Cortex of kidney (tissue), 1 donor: ENCODE measurements around the gene ELP1.
"Not testable (repeated sequence)": the region's sequence is repeated elsewhere in the genome, so short reads cannot be mapped to it uniquely, and the experiment has no call there.

ENCODE experiments used
- DNase-seq: peaks from one replicate; lab custom pipeline; 2025; lab: John Stamatoyannopoulos, UW

The ELP1 gene

DNA sequence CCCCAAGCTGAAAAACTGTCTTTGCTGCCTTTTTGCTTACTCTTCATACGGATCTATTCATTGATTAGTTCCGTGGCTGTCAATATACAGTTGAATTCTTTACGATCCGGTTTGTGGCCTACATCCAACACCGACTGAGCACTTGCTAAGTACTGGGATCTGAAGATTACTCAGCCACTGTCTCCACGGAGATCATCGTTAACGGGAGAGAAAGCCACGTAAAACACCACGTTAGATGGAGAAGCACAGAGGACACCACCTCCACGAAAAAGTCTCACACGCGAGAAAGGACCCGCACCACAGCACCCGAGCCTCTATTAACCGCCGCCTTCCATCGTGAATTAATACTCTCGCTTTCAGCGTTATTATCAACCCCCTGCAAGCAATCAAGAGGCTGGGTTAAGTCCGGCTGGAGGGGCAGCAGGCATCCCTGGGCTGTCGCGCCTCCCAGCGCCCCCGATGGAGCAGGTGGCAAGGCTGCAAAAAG lies 650 bp downstream of the ELP1 start:
- no peak for DNase-seq

DNA sequence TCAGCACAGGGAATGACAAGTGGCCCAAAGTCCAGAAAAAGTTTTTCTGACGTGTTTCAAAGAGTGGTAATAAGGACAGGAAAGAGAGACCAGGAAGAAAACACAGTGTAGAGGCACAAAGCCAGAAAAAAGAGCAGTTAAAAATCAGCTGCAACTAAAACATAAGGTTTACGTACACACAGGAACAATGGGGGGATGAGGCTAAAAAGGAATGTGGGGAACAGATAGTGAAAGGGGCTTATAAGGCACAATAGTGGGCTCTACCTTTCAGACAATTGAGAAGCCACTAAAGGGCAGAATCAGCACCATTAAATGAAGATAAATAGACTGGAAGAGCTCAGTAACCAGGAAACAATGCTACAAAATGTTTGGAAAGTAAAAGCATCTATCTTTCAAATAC lies 5.5 kb downstream of the ELP1 start:
- DNase-seq, result no peak

DNA sequence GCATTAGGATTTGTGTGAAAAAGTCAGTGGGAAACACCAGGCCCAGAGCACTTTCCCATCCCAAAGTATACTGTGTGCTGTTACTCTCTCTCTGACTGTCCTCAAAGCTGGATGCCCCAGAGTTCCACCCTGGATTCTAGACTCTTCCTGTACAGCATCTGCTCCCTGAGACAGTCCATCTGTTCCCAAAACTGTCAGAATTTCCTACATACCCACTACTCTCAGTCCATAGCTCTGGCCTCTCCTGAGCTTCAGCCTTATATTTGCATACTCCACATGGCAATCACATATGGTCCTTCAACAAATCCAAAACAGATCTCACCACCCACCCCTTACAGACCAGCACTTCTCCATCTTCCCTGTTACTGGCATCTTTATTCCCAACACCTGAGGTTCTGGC lies 9.5 kb downstream of the ELP1 start:
- no peak for DNase-seq

DNA sequence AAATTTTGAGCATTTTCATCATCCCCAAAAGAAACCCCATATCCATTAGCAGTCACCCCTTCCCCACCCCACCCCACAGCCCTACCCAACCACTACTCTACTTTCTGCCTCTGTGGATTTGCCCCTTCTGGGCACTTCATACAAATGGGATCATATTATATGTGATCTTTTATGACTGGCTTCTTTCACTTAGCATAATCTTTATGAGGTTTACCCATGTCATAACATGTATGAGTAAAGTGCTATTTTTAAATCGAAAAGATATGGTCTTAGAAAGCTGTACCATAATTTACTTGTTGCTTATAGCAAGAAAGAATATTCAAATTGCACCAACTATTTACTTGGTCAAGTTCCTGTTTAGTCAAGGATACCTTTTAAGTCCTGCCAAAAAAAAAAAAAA lies 12.7 kb downstream of the ELP1 start:
- DNase-seq, result no peak

- not testable (repeated sequence) for DNase-seq
Measured at GRCh38 chr9:108920401-108920800, 13.5 kb downstream of the ELP1 start.

DNA sequence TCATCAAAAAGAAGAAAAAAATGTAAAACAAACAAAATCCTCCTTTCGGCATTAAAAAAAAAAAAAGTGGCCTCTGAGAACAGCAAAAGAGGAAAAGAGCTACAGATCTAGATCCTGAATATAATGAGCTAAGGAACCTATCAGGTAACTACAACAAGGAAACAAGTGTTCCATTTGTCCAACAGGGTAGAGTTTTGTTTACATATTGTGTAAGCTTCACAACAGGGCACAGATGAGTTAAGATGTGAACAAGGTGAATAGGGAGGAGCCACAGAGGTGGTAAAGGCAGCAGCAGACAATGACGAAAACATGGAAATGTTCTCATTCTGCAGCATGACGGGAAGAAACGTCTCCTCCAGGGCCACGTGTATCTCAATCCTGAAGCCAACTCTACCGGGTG lies 14.4 kb downstream of the ELP1 start:
- no peak for DNase-seq

DNA sequence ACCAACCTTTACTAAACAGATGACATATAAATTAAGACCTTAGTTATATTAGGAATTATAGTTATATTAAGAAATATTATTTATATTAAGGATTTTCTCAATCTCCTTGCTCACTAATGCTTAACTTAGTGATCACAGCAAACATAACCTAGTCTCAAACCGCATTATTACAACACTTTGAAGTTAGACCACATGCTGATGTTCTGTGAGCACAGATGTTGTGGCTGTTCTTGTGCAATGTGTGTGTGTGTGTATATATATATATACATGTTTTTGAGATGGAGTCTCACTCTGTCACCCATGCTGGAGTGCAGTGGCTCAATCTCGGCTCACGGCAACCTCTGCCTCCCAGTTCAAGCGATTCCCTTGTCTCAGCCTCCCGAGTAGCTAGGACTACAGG lies 20.5 kb downstream of the ELP1 start:
- DNase-seq, result no peak

DNA sequence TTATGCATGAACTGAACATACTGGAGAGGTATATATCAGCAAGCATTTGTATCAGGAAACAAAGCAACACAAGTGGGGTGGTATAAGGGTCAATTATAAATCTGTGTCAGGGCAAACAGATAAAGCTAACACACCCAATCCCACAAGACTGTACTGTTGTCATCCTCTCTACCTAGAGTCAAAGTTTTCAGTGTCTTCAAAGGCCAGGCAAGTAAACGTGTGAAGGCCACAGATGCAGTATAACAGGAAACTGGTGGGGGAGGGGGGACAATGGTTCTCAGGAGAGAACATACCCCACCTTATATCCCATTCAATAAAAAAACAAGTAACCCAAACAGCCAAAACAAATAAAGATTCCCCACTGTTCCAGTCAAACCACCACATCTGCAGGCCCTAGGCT lies 22.1 kb downstream of the ELP1 start:
- no peak for DNase-seq

GRCh38 chr9:108910914-108911313 lies 23.0 kb downstream of the ELP1 start:
- no peak for DNase-seq

DNA sequence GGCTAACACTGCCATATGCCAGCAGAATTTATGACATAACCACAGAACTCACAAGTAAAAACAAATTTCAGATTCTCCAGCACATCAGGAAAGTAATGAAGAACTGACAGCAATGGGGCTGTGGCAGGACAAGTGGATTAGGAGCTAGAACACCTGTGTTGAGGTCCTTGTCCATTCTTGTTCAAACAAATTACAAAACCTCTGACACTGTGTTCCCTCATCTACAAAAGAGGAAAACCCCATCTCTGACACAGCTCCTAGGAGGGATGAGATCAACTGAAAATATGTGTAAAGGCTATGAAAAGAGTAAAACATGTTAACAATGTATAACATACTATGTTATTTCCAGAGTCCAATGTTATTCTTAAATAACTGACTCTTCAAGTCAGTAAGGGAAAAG lies 23.5 kb downstream of the ELP1 start:
- no peak for DNase-seq

GRCh38 chr9:108905494-108905893 lies 28.4 kb downstream of the ELP1 start:
- no peak for DNase-seq

- DNase-seq, result no peak
Measured at GRCh38 chr9:108904161-108904560, 29.8 kb downstream of the ELP1 start.

GRCh38 chr9:108903420-108904103 lies 30.4 kb downstream of the ELP1 start:
- no peak for DNase-seq

DNA sequence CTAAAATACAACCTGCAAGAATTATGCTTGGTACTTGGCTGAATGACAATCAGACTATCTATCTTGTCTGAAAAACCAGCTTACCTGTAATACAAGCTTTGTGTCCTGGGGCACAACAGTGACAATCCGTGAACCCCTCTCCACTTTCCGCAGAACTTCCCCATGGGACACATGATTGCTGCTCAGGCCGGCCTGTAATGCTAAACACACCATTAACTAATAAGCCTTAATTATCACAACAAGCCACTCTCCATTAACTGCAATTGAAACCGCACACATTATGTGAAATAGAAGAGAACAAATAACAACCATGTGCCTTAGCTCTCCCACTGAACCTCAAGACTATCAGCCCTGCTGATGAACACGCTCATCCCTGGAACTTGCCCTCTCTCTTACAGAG lies 33.7 kb downstream of the ELP1 start:
- no peak for DNase-seq

DNA sequence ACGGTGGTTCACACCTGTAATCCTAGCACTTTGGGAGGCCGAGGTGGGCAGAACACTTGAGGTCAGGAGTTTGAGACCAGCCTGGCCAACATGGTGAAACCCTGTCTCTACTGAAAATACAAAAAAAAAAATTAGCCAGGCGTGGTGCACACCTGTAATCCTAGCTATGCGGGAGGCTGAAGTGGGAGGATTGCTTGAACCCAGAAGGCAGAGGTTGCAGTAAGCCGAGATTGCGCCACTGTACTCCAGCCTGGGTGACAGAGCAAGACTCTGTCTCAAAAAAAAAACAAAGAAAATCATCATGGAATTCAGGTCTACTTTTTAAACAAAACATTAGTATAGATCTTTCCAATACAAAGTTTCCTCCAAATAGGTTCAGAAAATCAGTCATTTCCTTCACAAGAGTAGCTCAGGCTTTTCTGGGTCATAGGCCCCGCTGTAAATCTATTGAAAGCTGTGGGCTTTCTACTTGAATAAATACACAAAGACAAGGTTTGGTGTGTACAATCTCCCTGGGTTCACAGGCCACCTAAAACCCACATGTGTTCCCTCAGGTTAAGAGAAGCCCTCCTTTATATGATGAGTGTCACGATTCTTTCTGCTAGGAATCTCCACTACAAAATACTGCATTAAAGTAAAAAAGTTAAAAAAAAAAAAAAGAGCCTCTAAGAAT lies 34.8 kb downstream of the ELP1 start:
- not testable (repeated sequence) for DNase-seq

DNA sequence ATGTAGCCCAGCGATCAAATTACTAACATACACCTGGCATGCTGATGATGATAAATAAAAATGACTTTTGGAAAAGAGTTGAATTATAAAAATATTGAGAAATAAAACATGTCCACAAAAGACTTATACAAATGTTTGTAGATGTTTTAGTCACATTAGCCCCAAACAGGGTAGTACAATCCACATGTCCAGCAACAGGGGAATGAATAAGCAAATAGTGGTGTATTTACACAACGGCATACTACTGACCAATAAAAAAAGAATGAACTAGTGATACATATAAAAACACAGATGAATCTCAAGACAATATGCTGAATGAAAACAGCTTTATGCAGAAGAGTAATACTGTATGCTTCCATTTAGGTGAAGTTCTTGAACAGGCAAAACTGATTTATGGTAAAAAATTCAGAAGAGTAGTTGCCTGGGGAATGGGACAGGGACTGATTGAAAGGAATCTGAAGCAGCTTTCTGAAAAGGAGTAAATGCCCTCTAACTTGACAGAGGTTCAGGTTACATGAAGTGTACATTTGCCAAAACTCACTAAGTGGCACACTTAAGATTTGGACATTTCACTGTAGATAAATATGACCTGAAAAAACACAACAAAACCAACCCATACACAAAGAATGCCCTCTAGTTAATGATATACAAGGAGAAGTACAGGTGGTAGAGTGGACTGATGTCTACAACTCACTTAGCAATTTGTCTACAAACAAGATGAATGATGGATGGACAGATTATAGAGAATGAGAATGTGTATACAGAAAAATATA lies 36.4 kb downstream of the ELP1 start:
- DNase-seq, result no peak

- no peak for DNase-seq
Measured at GRCh38 chr9:108894225-108894997, 39.5 kb downstream of the ELP1 start.

- no peak for DNase-seq
Measured at GRCh38 chr9:108889649-108890067, 44.3 kb downstream of the ELP1 start.

DNA sequence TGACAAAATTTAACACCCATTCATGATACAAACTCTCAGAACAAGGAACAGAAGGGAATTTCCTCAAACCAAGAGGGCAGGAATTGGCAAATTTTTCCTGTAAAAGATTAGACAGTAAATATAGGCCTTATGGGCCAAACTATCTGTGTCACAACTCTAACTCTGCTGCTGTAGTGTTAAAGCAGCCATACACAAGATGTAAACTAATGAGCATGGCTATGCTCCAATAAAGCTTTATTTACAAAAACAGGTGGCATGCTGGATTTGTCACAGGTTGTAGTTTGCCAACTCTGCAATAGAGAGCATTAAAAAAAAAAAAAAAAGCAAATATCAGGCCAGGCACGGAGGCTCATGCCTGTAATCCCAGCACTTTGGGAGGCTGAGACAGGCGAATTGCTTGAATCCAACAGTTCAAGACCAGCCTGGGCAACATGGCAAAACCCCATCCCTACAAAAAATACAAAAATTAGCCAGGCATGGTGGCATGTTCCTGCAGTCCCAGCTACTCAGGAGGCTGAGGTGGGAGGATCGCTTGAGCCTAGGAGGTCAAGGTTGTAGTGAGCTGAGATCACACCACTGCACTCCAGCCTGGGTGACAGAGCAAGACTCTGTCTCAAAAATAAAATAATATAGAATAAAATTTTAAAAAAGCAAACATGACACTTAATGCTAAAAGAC lies 47.2 kb downstream of the ELP1 start:
- not testable (repeated sequence) for DNase-seq

DNA sequence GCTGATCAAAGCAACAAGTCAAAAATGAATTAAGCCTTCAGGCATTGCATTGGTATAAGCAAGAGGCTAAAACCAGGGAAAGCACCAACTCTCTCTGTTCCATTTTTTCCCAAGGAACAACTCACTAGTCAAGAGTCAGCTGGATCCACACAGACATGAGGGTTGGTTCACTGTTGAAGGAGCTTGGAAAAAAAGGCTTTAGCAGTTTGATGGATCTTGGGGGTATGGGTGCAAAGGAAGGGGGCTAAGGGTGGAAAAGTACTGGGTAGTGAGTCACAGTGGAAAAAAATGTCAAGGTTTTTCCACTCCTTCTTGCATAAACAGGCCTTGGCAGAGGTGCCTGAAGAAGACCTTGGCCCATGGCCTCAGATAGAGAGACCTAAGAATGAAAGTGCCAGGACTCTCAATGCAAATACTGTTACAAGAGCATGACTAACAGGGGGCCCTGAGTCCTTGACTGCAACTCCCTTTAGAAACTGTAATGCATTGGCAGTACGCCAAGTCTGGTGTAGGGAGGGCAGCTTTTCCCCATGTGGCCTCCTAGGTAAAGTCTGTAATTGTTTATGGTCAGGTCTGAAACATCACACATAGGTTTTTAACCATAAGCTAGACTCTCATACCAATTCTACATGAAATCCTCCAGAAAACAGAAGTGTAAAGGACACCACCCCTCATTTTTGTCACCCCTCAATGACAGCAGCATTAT lies 48.1 kb downstream of the ELP1 start:
- no peak for DNase-seq

- DNase-seq, result no peak
Measured at GRCh38 chr9:108884701-108885100, 49.2 kb downstream of the ELP1 start.
